ENCODE results near the gene ICOS. TPM values are rescaled to one million over a fixed set of nuclear protein-coding genes. Genes with fewer than 3 reads are reported as not detected.

Gene ICOS
- total RNA-seq, 6 donors from 2014 or later, result 0.22 to 2.3 (median 1.1) TPM; not detected in 1

- WGBS, 2 donors, result 73 to 86% methylated on average over 8 of the region's 8 CpGs
- DNase-seq, result no peak
- Histone ChIP-seq H3K4me3 (no peak overlapping the region), H3K9me3 (no peaks in the 10 kb centered on the region), H3K4me1 (peaks cover 3 to 10% (median 7%) of the 10 kb centered on the region in 4 donors), H3K27ac (no peak overlapping the region), H3K27me3 (no peaks in the 10 kb centered on the region), H3K36me3 (no peaks in the 10 kb centered on the region)
- ATAC-seq (ENCODE audit: low FRiP score in 2 of 2), result no peak
- TF ChIP-seq EP300 (IDR thresholded peaks at IDR 0.05) (no peak), CTCF (IDR thresholded peaks at IDR 0.05) (no peak), POLR2A (IDR thresholded peaks at IDR 0.05) (no peak), POLR2AphosphoS5 (IDR thresholded peaks at IDR 0.05) (no peak)
Observed at GRCh38 chr2:203913947-203914346, 22.6 kb upstream of the ICOS start.

DNA sequence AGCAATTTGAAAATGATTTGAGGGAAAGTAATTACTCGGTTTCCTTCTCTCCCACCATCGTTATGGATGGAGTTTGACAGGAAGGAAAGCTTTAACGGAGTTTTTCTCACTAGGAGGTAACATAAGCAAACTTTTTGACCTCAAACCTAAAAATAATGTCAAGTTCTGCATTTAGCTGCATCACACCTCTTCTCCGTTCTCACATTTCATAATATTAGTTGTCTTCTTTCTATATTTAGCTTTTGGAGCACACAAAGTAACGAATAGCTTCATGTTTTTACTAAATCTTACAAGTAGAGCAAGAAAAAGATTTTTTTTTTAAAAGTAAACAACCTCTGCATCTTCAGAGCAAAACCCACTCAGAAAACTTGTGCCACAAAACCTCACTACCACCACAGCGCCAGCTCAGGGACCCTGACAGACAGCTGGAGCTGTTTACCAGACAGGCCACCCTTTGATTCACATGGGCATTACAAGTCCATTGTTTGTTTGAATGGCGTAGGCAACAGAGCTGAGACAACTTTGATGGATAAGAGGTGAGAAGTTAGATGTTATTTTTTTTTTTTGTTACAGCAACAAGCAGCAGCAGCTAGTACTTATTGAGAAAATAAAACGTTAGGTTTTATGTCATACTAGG lies 21.9 kb upstream of the ICOS start:
- Histone ChIP-seq H3K9me3 (no peaks in the 10 kb centered on the region), H3K27ac (no peak overlapping the region), H3K4me3 (no peak overlapping the region), H3K4me1 (peaks cover 0 to 4% (median under 1%) of the 10 kb centered on the region in 4 donors), H3K36me3 (no peaks in the 10 kb centered on the region), H3K27me3 (no peaks in the 10 kb centered on the region)
- ATAC-seq (ENCODE audit: low FRiP score in 2 of 2), result no peak
- DNase-seq, result no peak
- TF ChIP-seq POLR2AphosphoS5 (IDR thresholded peaks at IDR 0.05), result no peak
- WGBS, 2 donors, result 42 to 48% methylated on average over 8 of the region's 8 CpGs

DNA sequence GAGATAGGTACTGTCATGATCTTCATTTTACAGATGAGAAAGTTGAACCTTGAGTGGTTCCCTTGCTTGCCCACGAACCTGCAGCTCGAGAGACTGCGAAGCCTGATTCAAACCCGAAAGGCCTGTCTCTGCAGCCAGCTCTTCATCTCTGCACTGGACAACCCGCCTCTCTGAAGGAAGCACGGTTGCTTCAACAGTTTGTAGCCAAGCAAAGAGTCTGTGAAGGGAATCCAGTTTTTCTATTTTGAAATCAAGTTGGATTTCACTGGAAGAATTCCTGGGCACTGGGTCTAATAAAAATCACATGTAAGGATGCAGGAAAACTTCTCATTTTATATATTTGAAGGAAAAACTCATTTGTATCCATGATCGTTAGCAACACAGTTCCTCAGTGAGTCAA lies 21.3 kb upstream of the ICOS start:
- WGBS, 2 donors, result 80 to 81% methylated on average over 7 of the region's 7 CpGs
- no peaks in the 10 kb centered on the region for H3K36me3 ChIP-seq
- no peak overlapping the region for H3K4me3 ChIP-seq
- TF ChIP-seq EP300 (IDR thresholded peaks at IDR 0.05) (no peak), POLR2AphosphoS5 (IDR thresholded peaks at IDR 0.05) (no peak), POLR2A (IDR thresholded peaks at IDR 0.05) (no peak), CTCF (IDR thresholded peaks at IDR 0.05) (no peak)
- H3K27ac ChIP-seq, result no peak overlapping the region
- no peaks in the 10 kb centered on the region for H3K4me1 ChIP-seq
- no peak for ATAC-seq (ENCODE audit: low FRiP score in 2 of 2)
- H3K27me3 ChIP-seq, result no peaks in the 10 kb centered on the region
- DNase-seq, result no peak
- H3K9me3 ChIP-seq, result no peaks in the 10 kb centered on the region

DNA sequence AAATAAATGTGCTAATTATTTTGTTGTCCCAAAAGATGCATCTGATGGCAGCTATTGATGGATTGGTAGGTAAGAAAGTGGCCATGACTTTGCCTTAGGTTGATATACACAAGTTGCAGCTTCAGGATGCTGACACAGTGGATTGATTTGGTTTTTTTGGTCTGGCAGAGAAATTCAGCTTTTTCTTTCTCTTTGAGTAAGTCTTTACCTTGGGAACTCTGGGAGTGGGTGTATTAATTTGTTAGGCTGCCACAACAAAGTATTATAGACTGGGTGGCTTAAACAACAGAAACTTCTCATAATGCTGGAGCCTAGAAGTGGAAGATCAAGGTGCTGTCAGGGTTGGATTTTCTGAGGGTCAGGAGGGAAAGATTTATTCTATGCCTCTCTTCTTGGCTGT lies 19.8 kb upstream of the ICOS start:
- Histone ChIP-seq H3K36me3 (no peaks in the 10 kb centered on the region), H3K4me1 (no peaks in the 10 kb centered on the region), H3K27ac (no peak overlapping the region), H3K27me3 (no peaks in the 10 kb centered on the region), H3K9me3 (no peaks in the 10 kb centered on the region), H3K4me3 (no peak overlapping the region)
- no peak for TF ChIP-seq CTCF (IDR thresholded peaks at IDR 0.05)
- no peak for TF ChIP-seq POLR2A (IDR thresholded peaks at IDR 0.05)
- TF ChIP-seq EP300 (IDR thresholded peaks at IDR 0.05), result no peak
- no peak for TF ChIP-seq POLR2AphosphoS5 (IDR thresholded peaks at IDR 0.05)
- DNase-seq, result no peak
- ATAC-seq (ENCODE audit: low FRiP score in 2 of 2), result no peak

DNA sequence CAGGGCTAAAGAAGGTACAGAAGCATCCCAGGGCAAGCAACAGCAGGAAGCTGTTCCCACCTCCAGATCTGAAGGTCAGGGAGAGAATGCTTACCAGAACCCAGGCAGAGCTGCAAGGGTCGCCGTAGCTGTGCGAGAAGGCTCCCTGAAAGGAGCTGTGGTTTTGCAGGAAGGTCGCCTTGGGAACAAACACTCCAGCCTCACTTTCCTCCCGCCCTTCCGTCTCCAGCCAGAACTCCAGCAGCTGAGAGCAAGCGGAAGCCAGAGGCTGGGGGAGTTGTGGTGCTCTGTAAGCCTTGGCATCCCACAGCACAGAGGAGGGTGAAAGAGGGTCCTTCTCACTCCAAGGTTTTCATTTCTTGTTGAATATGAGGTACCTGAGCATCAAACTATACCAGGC lies 18.3 kb upstream of the ICOS start:
- H3K27me3 ChIP-seq, result no peaks in the 10 kb centered on the region
- WGBS, 2 donors, result 35 to 61% methylated on average over 4 to 7 of the region's 7 CpGs
- no peaks in the 10 kb centered on the region for H3K36me3 ChIP-seq
- no peak for ATAC-seq (ENCODE audit: low FRiP score in 2 of 2)
- no peaks in the 10 kb centered on the region for H3K9me3 ChIP-seq
- no peak for DNase-seq
- H3K27ac ChIP-seq, result no peak overlapping the region
- H3K4me1 ChIP-seq, result no peaks in the 10 kb centered on the region
- TF ChIP-seq EP300 (IDR thresholded peaks at IDR 0.05), result no peak
- TF ChIP-seq CTCF (IDR thresholded peaks at IDR 0.05), result no peak
- no peak for TF ChIP-seq POLR2A (IDR thresholded peaks at IDR 0.05)
- TF ChIP-seq POLR2AphosphoS5 (IDR thresholded peaks at IDR 0.05), result no peak
- H3K4me3 ChIP-seq, result no peak overlapping the region
